A673 (cell line): ENCODE results near the gene ENHO. TPM values are rescaled to one million over a fixed set of nuclear protein-coding genes. Genes with fewer than 3 reads are reported as not detected.

Experiments used
- BruUV-seq: library from RNA; stranded (reverse); fragments of 400-500 nt; replicated peaks from 2 replicates; lab custom pipeline; 2021; lab: Mats Ljungman, UMichigan
- CTCF ChIA-PET: fragments of 300-600 bp; sonication (Branson Sonifier 250); formaldehyde crosslinking; loops from one replicate; lab custom pipeline; 2022; ENCODE audit warnings: antibody characterized with exemption; lab: Charles Lee
- POLR2A ChIA-PET: fragments of 300-600 bp; sonication (Branson Sonifier 250); formaldehyde crosslinking; loops from one replicate; lab custom pipeline; 2022; ENCODE audit warnings: antibody characterized with exemption; ENCODE audit not compliant: low non-redundant PET; lab: Charles Lee
- DNase-seq: peaks from one replicate; pipeline ENCODE4 v3.0.0-alpha.2; 2015; ENCODE audit warnings: low spot score
- H3K27ac ChIP-seq: fragments of 200-600 bp; sonication (generic); 2 replicates; pipeline ENCODE4 v1.5.1; 2016; ENCODE audit warnings: mixed run types, low read depth, mild to moderate bottlenecking, mixed read lengths, antibody characterized with exemption, low read length; ENCODE audit not compliant: poor library complexity, severe bottlenecking
- H3K27me3 ChIP-seq: fragments of 200-600 bp; sonication (generic); replicated peaks from 2 replicates; pipeline ENCODE4 v1.6.1; 2017; ENCODE audit warnings: mixed run types, low read depth, mild to moderate bottlenecking, mixed read lengths, antibody characterized with exemption, low read length; ENCODE audit not compliant: insufficient read depth, poor library complexity
- H3K36me3 ChIP-seq: fragments of 200-600 bp; sonication (generic); 2 replicates; pipeline ENCODE4 v1.6.1; 2016; ENCODE audit warnings: mixed run types, mild to moderate bottlenecking, mixed read lengths, antibody characterized with exemption, low read length; ENCODE audit not compliant: insufficient read depth, poor library complexity, severe bottlenecking
- H3K4me1 ChIP-seq: fragments of 200-600 bp; sonication (generic); 2 replicates; pipeline ENCODE4 v1.6.1; 2017; ENCODE audit warnings: mixed run types, mild to moderate bottlenecking, mixed read lengths, antibody characterized with exemption, low read length; ENCODE audit not compliant: insufficient read depth, poor library complexity, severe bottlenecking
- H3K4me3 ChIP-seq: fragments of 200-600 bp; sonication (generic); 2 replicates; pipeline ENCODE4 v1.5.1; 2016; ENCODE audit warnings: low read depth, mixed run types, mild to moderate bottlenecking, mixed read lengths, low read length; ENCODE audit not compliant: poor library complexity, severe bottlenecking
- H3K9me3 ChIP-seq: fragments of 200-600 bp; sonication (generic); 2 replicates; pipeline ENCODE4 v1.6.1; 2016; ENCODE audit warnings: mixed run types, low read depth, mild to moderate bottlenecking, mixed read lengths, antibody characterized with exemption, low read length; ENCODE audit not compliant: poor library complexity, severe bottlenecking
- CTCF ChIP-seq: fragments of 300-800, 200-600 bp; sonication (generic); conservative IDR thresholded peaks from 2 replicates; pipeline ENCODE4 v1.5.1; 2017; ENCODE audit warnings: low read depth, mild to moderate bottlenecking, antibody characterized with exemption, low read length, moderate library complexity, mixed read lengths
- EZH2 ChIP-seq: fragments of 200-600 bp; sonication (generic); IDR thresholded peaks from 2 replicates; pipeline ENCODE4 v1.6.1; 2017; ENCODE audit warnings: borderline replicate concordance, low read depth, mild to moderate bottlenecking, mixed read lengths, antibody characterized with exemption, low read length; ENCODE audit not compliant: poor library complexity, severe bottlenecking
- intact Hi-C: fragments of 100-400 bp; cut with micrococcal nuclease; formaldehyde crosslinking; loops from one replicate; pipeline ENCODE4 v1.10.0; 2022; ENCODE audit not compliant: unreplicated experiment
- total RNA-seq: library from RNA; stranded (reverse); gene quantifications from 2 replicates; pipeline ENCODE4 v1.2.3, GENCODE V29; 2021

ENHO gene
- total RNA-seq, 1 experiment from 2014 or later: 1.2 TPM

DNA sequence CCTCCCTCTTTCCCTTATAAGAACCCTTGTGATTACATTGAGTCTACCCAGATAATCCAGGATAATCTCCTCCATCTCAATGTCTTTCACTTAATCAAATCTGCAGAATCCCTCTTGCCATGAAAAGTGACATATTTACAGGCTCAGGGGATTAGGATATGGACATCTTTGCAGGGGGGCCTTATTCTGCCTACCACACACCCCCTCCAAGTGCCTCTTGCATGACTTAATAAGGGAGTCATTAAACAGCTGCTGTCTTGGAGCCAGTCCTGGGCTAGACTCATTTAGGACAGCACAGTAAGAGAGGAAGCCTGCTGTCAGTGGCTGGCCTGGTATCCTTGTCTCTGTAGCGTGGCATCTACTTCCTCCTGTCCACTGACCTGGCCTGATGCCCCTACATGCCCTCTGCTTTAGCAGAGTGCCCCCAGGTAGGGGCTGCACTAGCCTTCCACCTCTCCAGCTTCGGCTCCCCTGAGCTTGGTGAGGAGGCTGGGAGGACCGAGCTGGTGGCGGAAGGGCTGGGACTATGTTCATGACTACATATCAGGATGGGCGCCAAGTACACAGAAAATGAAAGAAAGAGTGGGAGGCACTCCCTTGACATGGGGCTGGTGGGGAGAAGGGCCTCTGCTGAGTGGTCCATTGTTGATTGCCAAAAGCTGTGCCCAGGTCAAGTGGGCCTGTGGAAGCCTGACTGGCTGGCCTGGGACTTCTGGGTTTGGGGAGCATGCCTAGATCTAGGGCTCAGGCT is 17.2 kb downstream of the ENHO start:
- Histone ChIP-seq H3K4me3 (no peak overlapping the region), H3K27me3 (no peaks in the 10 kb centered on the region), H3K36me3 (no peaks in the 10 kb centered on the region), H3K9me3 (no peaks in the 10 kb centered on the region), H3K4me1 (no peaks in the 10 kb centered on the region), H3K27ac (no peak overlapping the region)
- POLR2A ChIA-PET: no interaction called here
- TF ChIP-seq CTCF (no peak), EZH2 (no peak)
- CTCF ChIA-PET: interaction anchor here (0.6 kb wide), 1 partner anchor 203 kb away, joined by 3 read pairs; no protein-coding TSS in a partner anchor
- BruUV-seq: no TSS peak
- intact Hi-C loops: no loop called here
- DNase-seq: no peak

GRCh38 chr9:34503406-34503805 is 19.4 kb downstream of the ENHO start:
- intact Hi-C loops: loop anchor here (5.0 kb wide), 2 partner anchors 86 to 99 kb away; no protein-coding TSS in a partner anchor
- Histone ChIP-seq H3K4me3 (no peak overlapping the region), H3K4me1 (no peaks in the 10 kb centered on the region), H3K27me3 (no peaks in the 10 kb centered on the region), H3K36me3 (no peaks in the 10 kb centered on the region), H3K9me3 (no peaks in the 10 kb centered on the region), H3K27ac (no peak overlapping the region)
- BruUV-seq: no TSS peak
- TF ChIP-seq EZH2 (no peak), CTCF (no peak)
- no peak for DNase-seq
- CTCF ChIA-PET: interaction anchor here (2.2 kb wide), 1 partner anchor 100 kb away, joined by 8 read pairs; no protein-coding TSS in a partner anchor
- POLR2A ChIA-PET: no interaction called here

- no peaks in the 10 kb centered on the region for H3K27me3 ChIP-seq
- intact Hi-C loops: loop anchor here (5.0 kb wide), 2 partner anchors 86 to 99 kb away; no protein-coding TSS in a partner anchor
- H3K4me3 ChIP-seq: no peak overlapping the region
- no peak overlapping the region for H3K27ac ChIP-seq
- BruUV-seq: no TSS peak
- ChIA-PET CTCF (interaction anchor here (2.2 kb wide), 1 partner anchor 99 kb away, joined by 8 read pairs; no protein-coding TSS in a partner anchor), POLR2A (no interaction called here)
- no peak for DNase-seq
- H3K36me3 ChIP-seq: no peaks in the 10 kb centered on the region
- no peak for TF ChIP-seq CTCF
- no peak for TF ChIP-seq EZH2
- H3K9me3 ChIP-seq: no peaks in the 10 kb centered on the region
- H3K4me1 ChIP-seq: no peaks in the 10 kb centered on the region
These were observed 19.9 kb downstream of the ENHO start for GRCh38 chr9:34502891-34503290.
